ENCODE results near the gene LRRC8C. TPM values are rescaled to one million over a fixed set of nuclear protein-coding genes. Genes with fewer than 3 reads are reported as not detected.
A peak's percentile ranks its signal among the peaks of the same experiment; 100 is the strongest.
"Not testable (repeated sequence)": the region's sequence is repeated elsewhere in the genome, so short reads cannot be mapped to it uniquely, and the experiment has no call there.

LRRC8C gene
- total and polyA plus RNA-seq, 7 experiments from 2014 or later = 14.3 to 50.5 (median 27.3) TPM

- Histone ChIP-seq H3K36me3 (ENCODE audit: control insufficient read depth in 2 of 3, insufficient read depth in 3 of 3, low read length in 3 of 3) (no peaks in the 10 kb centered on the region), H3K4me1 (ENCODE audit: control insufficient read depth in 2 of 2, insufficient read depth in 2 of 2, low read length in 2 of 2) (peaks cover 18 to 38% of the 10 kb centered on the region in 2 donors), H3K27me3 (ENCODE audit: control insufficient read depth in 2 of 2, insufficient read depth in 2 of 2, low read length in 2 of 2) (no peaks in the 10 kb centered on the region), H3K4me3 (ENCODE audit: low read length) (no peak overlapping the region), H3K27ac (ENCODE audit: low read depth, low read length) (no peak overlapping the region), H3K9me3 (ENCODE audit: control insufficient read depth in 2 of 3, low read length in 3 of 3) (no peaks in the 10 kb centered on the region)
- ChIA-PET POLR2A (interaction anchor here (0.6 to 26.8 kb wide), 7 partner anchors 7 to 1402 kb away, joined by 3 to 834 read pairs (median 3); partner anchors contain the start of genes LRRC8B and LRRC8C), CTCF (interaction anchor here (1.2 to 6.5 kb wide), 7 partner anchors 15 to 141 kb away, joined by 3 to 86 read pairs (median 21); no protein-coding TSS in a partner anchor)
- Mint-ChIP-seq H3K36me3 (peaks cover 4 to 48% (median 17%) of the 10 kb centered on the region in 5 donors), H3K4me1 (peaks cover 26 to 84% (median 70%) of the 10 kb centered on the region in 7 donors), H3K27ac (peak overlapping the region in 4 of 9 donors; percentile 10 to 98 (median 58)), H3K9me3 (peaks cover 0 to 1% (median 0%) of the 10 kb centered on the region in 11 donors), H3K4me3 (no peak overlapping the region), H3K27me3 (no peaks in the 10 kb centered on the region)
- ATAC-seq (no peak), DNase-seq (no peak)
- intact Hi-C loops (cut with micrococcal nuclease) = no loop called here
These were observed 8.1 kb upstream of the LRRC8C start for GRCh38 chr1:89624715-89625323.

GRCh38 chr1:89627596-89627962 is 5.3 kb upstream of the LRRC8C start:
- H3K27me3 ChIP-seq (ENCODE audit: control insufficient read depth in 2 of 2, insufficient read depth in 2 of 2, low read length in 2 of 2) = no peaks in the 10 kb centered on the region
- ChIA-PET POLR2A (interaction anchor here (0.6 to 26.8 kb wide), 8 partner anchors 10 to 144 kb away, joined by 3 to 834 read pairs (median 4); no protein-coding TSS in a partner anchor), CTCF (interaction anchor here (0.7 to 11.4 kb wide), 9 partner anchors 11 to 142 kb away, joined by 3 to 122 read pairs (median 4); no protein-coding TSS in a partner anchor)
- peaks cover 36 to 52% of the 10 kb centered on the region in 2 donors for H3K4me1 ChIP-seq (ENCODE audit: control insufficient read depth in 2 of 2, insufficient read depth in 2 of 2, low read length in 2 of 2)
- no peaks in the 10 kb centered on the region for H3K9me3 ChIP-seq (ENCODE audit: control insufficient read depth in 2 of 3, low read length in 3 of 3)
- H3K36me3 Mint-ChIP-seq = peaks cover 0 to 32% (median 7%) of the 10 kb centered on the region in 5 donors
- peak overlapping the region; percentile 38 for H3K27ac ChIP-seq (ENCODE audit: low read depth, low read length)
- no peak for ATAC-seq
- intact Hi-C loops (cut with micrococcal nuclease) = no loop called here
- H3K4me1 Mint-ChIP-seq = peaks cover 38 to 91% (median 77%) of the 10 kb centered on the region in 7 donors
- H3K9me3 Mint-ChIP-seq = peaks cover 0 to 1% (median 0%) of the 10 kb centered on the region in 11 donors
- no peak for DNase-seq
- no peaks in the 10 kb centered on the region for H3K36me3 ChIP-seq (ENCODE audit: control insufficient read depth in 2 of 3, insufficient read depth in 3 of 3, low read length in 3 of 3)
- H3K27me3 Mint-ChIP-seq = no peaks in the 10 kb centered on the region
- peak overlapping the region in 4 of 10 donors; percentile 14 to 99 (median 20) for H3K4me3 Mint-ChIP-seq
- no peak overlapping the region for H3K4me3 ChIP-seq (ENCODE audit: low read length)
- peak overlapping the region in 7 of 9 donors; percentile 37 to 99 (median 82) for H3K27ac Mint-ChIP-seq

- Mint-ChIP-seq H3K27ac (peak overlapping the region; percentile 25 to 99 (median 82)), H3K4me3 (peak overlapping the region in 8 of 10 donors; percentile 37 to 99 (median 66)), H3K36me3 (peaks cover 0 to 31% (median 7%) of the 10 kb centered on the region in 5 donors), H3K9me3 (peaks cover 0 to 3% (median 0%) of the 10 kb centered on the region in 11 donors), H3K4me1 (peaks cover 38 to 80% (median 70%) of the 10 kb centered on the region in 7 donors), H3K27me3 (no peaks in the 10 kb centered on the region)
- Histone ChIP-seq H3K27me3 (ENCODE audit: control insufficient read depth in 2 of 2, insufficient read depth in 2 of 2, low read length in 2 of 2) (no peaks in the 10 kb centered on the region), H3K4me1 (ENCODE audit: control insufficient read depth in 2 of 2, insufficient read depth in 2 of 2, low read length in 2 of 2) (peaks cover 36 to 52% of the 10 kb centered on the region in 2 donors), H3K4me3 (ENCODE audit: low read length) (no peak overlapping the region), H3K36me3 (ENCODE audit: control insufficient read depth in 2 of 3, insufficient read depth in 3 of 3, low read length in 3 of 3) (peaks cover 0 to 11% (median 0%) of the 10 kb centered on the region in 3 experiments), H3K9me3 (ENCODE audit: control insufficient read depth in 2 of 3, low read length in 3 of 3) (no peaks in the 10 kb centered on the region), H3K27ac (ENCODE audit: low read depth, low read length) (peak overlapping the region; percentile 46)
- ATAC-seq = no peak
- POLR2A ChIA-PET = interaction anchor here (1.8 to 26.8 kb wide), 5 partner anchors 11 to 135 kb away, joined by 5 to 834 read pairs (median 101); no protein-coding TSS in a partner anchor
- no peak for DNase-seq
- CTCF ChIA-PET = interaction anchor here (0.7 to 11.4 kb wide), 8 partner anchors 10 to 134 kb away, joined by 3 to 122 read pairs (median 16); no protein-coding TSS in a partner anchor
- intact Hi-C loops (cut with micrococcal nuclease) = no loop called here
These were observed 3.8 kb upstream of the LRRC8C start for GRCh38 chr1:89629146-89629545.

- H3K27me3 Mint-ChIP-seq; H3K9me3 Mint-ChIP-seq; H3K4me3 ChIP-seq (ENCODE audit: low read length); DNase-seq; H3K9me3 ChIP-seq (ENCODE audit: control insufficient read depth in 2 of 3, low read length in 3 of 3); intact Hi-C loops (cut with micrococcal nuclease); ATAC-seq; H3K27me3 ChIP-seq (ENCODE audit: control insufficient read depth in 2 of 2, insufficient read depth in 2 of 2, low read length in 2 of 2): not testable (repeated sequence)
- H3K36me3 Mint-ChIP-seq = peaks cover 0 to 31% (median 7%) of the 10 kb centered on the region in 5 donors
- Histone ChIP-seq H3K27ac (ENCODE audit: low read depth, low read length) (peak overlapping the region; percentile 6), H3K4me1 (ENCODE audit: control insufficient read depth in 2 of 2, insufficient read depth in 2 of 2, low read length in 2 of 2) (peaks cover 36 to 52% of the 10 kb centered on the region in 2 donors), H3K36me3 (ENCODE audit: control insufficient read depth in 2 of 3, insufficient read depth in 3 of 3, low read length in 3 of 3) (peaks cover 0 to 12% (median 0%) of the 10 kb centered on the region in 3 experiments)
- peak overlapping the region; percentile 17 to 99 (median 64) for H3K4me3 Mint-ChIP-seq
- peaks cover 42 to 82% (median 74%) of the 10 kb centered on the region in 7 donors for H3K4me1 Mint-ChIP-seq
- CTCF ChIA-PET = interaction anchor here (0.6 to 11.4 kb wide), 9 partner anchors 10 to 134 kb away, joined by 3 to 122 read pairs (median 21); no protein-coding TSS in a partner anchor
- POLR2A ChIA-PET = interaction anchor here (0.8 to 26.8 kb wide), 7 partner anchors 10 to 134 kb away, joined by 3 to 834 read pairs (median 19); partner anchors contain the start of gene LRRC8B
- peak overlapping the region; percentile 37 to 99 (median 84) for H3K27ac Mint-ChIP-seq
These were observed 3.3 kb upstream of the LRRC8C start for GRCh38 chr1:89629600-89629999.

GRCh38 chr1:89630048-89630447 is 2.9 kb upstream of the LRRC8C start:
- CTCF ChIA-PET = interaction anchor here (0.6 to 11.4 kb wide), 9 partner anchors 8 to 133 kb away, joined by 3 to 122 read pairs (median 21); no protein-coding TSS in a partner anchor

More at GRCh38 chr1:89630048-89630447, 2.9 kb upstream of the LRRC8C start:
- H3K27ac ChIP-seq (ENCODE audit: low read depth, low read length) = peak overlapping the region; percentile 6
- no peak overlapping the region for H3K4me3 ChIP-seq (ENCODE audit: low read length)
- Mint-ChIP-seq H3K36me3 (peaks cover 0 to 29% (median 7%) of the 10 kb centered on the region in 5 donors), H3K9me3 (peaks cover 0 to 3% (median 0%) of the 10 kb centered on the region in 11 donors), H3K4me1 (peaks cover 44 to 81% (median 73%) of the 10 kb centered on the region in 7 donors), H3K27me3 (no peaks in the 10 kb centered on the region), H3K4me3 (peak overlapping the region; percentile 2 to 99 (median 63)), H3K27ac (peak overlapping the region; percentile 68 to 99 (median 97))
- intact Hi-C loops (cut with micrococcal nuclease) = loop anchor here (2.0 to 10.0 kb wide), 4 partner anchors 33 to 945 kb away; partner anchors contain the start of gene PKN2 (in 1 of the 2)
- H3K27me3 ChIP-seq (ENCODE audit: control insufficient read depth in 2 of 2, insufficient read depth in 2 of 2, low read length in 2 of 2) = no peaks in the 10 kb centered on the region
- DNase-seq (peak in 1 of 9 donors; percentile 29), ATAC-seq (no peak)
- POLR2A ChIA-PET = interaction anchor here (0.6 to 26.8 kb wide), 7 partner anchors 10 to 134 kb away, joined by 3 to 834 read pairs (median 19); partner anchors contain the start of gene LRRC8B
- peaks cover 0 to 12% (median 0%) of the 10 kb centered on the region in 3 experiments for H3K36me3 ChIP-seq (ENCODE audit: control insufficient read depth in 2 of 3, insufficient read depth in 3 of 3, low read length in 3 of 3)
- H3K9me3 ChIP-seq (ENCODE audit: control insufficient read depth in 2 of 3, low read length in 3 of 3) = no peaks in the 10 kb centered on the region
- H3K4me1 ChIP-seq (ENCODE audit: control insufficient read depth in 2 of 2, insufficient read depth in 2 of 2, low read length in 2 of 2) = peaks cover 39 to 53% of the 10 kb centered on the region in 2 donors

Data from naive thymus-derived CD4-positive, alpha-beta T cell (primary cell).